Measurements from ENCODE around the gene CD83.

The CD83 gene

DNA sequence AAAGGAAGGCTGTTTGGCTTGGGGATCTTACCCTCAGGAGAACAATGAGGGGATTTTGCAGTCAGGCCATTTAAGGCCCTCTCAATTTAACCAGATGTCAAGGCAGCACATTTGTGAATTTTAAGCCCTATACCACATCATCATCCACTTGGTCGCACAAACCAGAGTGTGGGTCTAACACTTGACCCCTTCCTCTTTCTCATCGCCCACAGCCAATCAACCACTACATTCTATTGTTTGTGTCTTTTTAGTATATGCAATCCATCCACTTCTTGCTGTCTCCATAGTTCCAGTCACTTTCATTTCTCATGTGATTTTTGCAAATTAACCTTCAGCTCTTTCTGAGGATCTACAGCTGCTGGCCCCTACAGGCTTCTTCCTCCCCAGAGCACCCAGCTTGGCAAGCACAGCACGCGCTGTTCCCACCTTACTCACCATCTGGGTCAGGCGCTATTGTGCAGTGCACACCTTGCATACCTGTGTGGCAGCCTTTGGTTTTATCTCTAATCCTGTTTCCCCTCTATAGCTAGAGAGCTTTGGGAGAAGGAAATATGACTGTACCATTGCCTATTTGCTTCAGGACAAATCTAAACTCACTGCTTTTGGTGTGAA lies 32.3 kb upstream of the CD83 start:
- Histone ChIP-seq H3K14ac (ENCODE audit: low read length) (no peak overlapping the region), H2BK120ac (ENCODE audit: insufficient read depth, low read length, poor library complexity) (no peak overlapping the region), H4K8ac (ENCODE audit: low read depth, low read length) (no peak overlapping the region), H3K18ac (ENCODE audit: low read length) (no peak overlapping the region), H3K4ac (ENCODE audit: low read depth, low read length) (no peak overlapping the region), H3K27ac (ENCODE audit: low read depth, low read length) (no peak overlapping the region), H4K91ac (ENCODE audit: low read depth, low read length) (no peak overlapping the region), H3K9ac (ENCODE audit: low read length) (no peak overlapping the region), H3K27me3 (ENCODE audit: insufficient read depth, low read length) (no peaks in the 10 kb centered on the region), H3K9me3 (ENCODE audit: insufficient read depth, low read depth, low read length) (peaks cover 2% of the 10 kb centered on the region), H4K12ac (ENCODE audit: low read depth, low read length) (no peak overlapping the region), H3K4me2 (ENCODE audit: low read length) (no peak overlapping the region), H3K79me2 (ENCODE audit: control insufficient read depth, insufficient read depth, low read length, poor library complexity) (no peaks in the 10 kb centered on the region), H2BK12ac (ENCODE audit: low read length) (no peak overlapping the region), H3K36me3 (ENCODE audit: control insufficient read depth in 1 of 2, insufficient read depth in 2 of 2, low read length in 2 of 2) (no peaks in the 10 kb centered on the region), H2AFZ (ENCODE audit: insufficient read depth, low read length, poor library complexity) (no peak overlapping the region), H2AK5ac (ENCODE audit: low read length) (no peak overlapping the region), H2BK5ac (ENCODE audit: low read depth, low read length, poor library complexity) (no peak overlapping the region), H3K79me1 (ENCODE audit: low read length) (no peaks in the 10 kb centered on the region), H3K4me3 (ENCODE audit: low read depth, low read length) (no peak overlapping the region), H3K23ac (ENCODE audit: low read length) (no peak overlapping the region), H3K4me1 (ENCODE audit: control insufficient read depth in 1 of 2, insufficient read depth in 2 of 2, low read length in 2 of 2) (no peaks in the 10 kb centered on the region)
- DNase-seq: peak; percentile 61 to 76
- no CpG with 5 or more reads among the region's 5 CpGs for WGBS (ENCODE audit: extremely low coverage, insufficient coverage, insufficient read length)

DNA sequence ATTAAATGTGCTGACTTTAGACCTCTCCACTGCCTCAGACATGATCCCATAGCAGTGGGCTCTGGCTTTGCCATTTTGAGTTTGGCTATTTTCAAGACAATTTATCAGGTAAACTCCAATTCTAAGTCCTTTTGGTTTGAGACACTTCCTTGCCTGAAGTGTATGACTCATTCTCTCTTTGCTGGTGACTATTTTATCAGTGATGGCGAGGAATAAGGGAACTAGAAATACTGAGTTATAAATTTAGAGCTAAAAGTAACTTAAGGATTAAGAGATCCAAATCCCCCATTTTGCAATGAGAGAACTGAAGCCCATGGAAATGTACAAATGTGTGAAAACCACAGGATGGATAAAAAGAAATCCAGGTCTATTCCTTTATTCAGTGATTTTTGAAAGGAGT lies 30.9 kb upstream of the CD83 start:
- no peak overlapping the region for H3K18ac ChIP-seq (ENCODE audit: low read length)
- no peak overlapping the region for H3K27ac ChIP-seq (ENCODE audit: low read depth, low read length)
- H3K14ac ChIP-seq (ENCODE audit: low read length): no peak overlapping the region
- H3K9me3 ChIP-seq (ENCODE audit: insufficient read depth, low read depth, low read length): peaks cover 2% of the 10 kb centered on the region
- H2AFZ ChIP-seq (ENCODE audit: insufficient read depth, low read length, poor library complexity): no peak overlapping the region
- no peak overlapping the region for H3K23ac ChIP-seq (ENCODE audit: low read length)
- H3K4ac ChIP-seq (ENCODE audit: low read depth, low read length): no peak overlapping the region
- H3K36me3 ChIP-seq (ENCODE audit: control insufficient read depth in 1 of 2, insufficient read depth in 2 of 2, low read length in 2 of 2): no peaks in the 10 kb centered on the region
- no peak overlapping the region for H3K9ac ChIP-seq (ENCODE audit: low read length)
- no peak overlapping the region for H4K91ac ChIP-seq (ENCODE audit: low read depth, low read length)
- no peak overlapping the region for H4K8ac ChIP-seq (ENCODE audit: low read depth, low read length)
- H2AK5ac ChIP-seq (ENCODE audit: low read length): no peak overlapping the region
- no CpG with 5 or more reads among the region's 1 CpG for WGBS (ENCODE audit: extremely low coverage, insufficient coverage, insufficient read length)
- no peaks in the 10 kb centered on the region for H3K79me1 ChIP-seq (ENCODE audit: low read length)
- H3K27me3 ChIP-seq (ENCODE audit: insufficient read depth, low read length): no peaks in the 10 kb centered on the region
- no peak overlapping the region for H3K4me3 ChIP-seq (ENCODE audit: low read depth, low read length)
- H2BK120ac ChIP-seq (ENCODE audit: insufficient read depth, low read length, poor library complexity): no peak overlapping the region
- H3K79me2 ChIP-seq (ENCODE audit: control insufficient read depth, insufficient read depth, low read length, poor library complexity): no peaks in the 10 kb centered on the region
- H4K12ac ChIP-seq (ENCODE audit: low read depth, low read length): no peak overlapping the region
- H3K4me2 ChIP-seq (ENCODE audit: low read length): no peak overlapping the region
- H3K4me1 ChIP-seq (ENCODE audit: control insufficient read depth in 1 of 2, insufficient read depth in 2 of 2, low read length in 2 of 2): no peaks in the 10 kb centered on the region
- DNase-seq: peak in 1 of 2 donors; percentile 18
- H2BK12ac ChIP-seq (ENCODE audit: low read length): no peak overlapping the region
- no peak overlapping the region for H2BK5ac ChIP-seq (ENCODE audit: low read depth, low read length, poor library complexity)

DNA sequence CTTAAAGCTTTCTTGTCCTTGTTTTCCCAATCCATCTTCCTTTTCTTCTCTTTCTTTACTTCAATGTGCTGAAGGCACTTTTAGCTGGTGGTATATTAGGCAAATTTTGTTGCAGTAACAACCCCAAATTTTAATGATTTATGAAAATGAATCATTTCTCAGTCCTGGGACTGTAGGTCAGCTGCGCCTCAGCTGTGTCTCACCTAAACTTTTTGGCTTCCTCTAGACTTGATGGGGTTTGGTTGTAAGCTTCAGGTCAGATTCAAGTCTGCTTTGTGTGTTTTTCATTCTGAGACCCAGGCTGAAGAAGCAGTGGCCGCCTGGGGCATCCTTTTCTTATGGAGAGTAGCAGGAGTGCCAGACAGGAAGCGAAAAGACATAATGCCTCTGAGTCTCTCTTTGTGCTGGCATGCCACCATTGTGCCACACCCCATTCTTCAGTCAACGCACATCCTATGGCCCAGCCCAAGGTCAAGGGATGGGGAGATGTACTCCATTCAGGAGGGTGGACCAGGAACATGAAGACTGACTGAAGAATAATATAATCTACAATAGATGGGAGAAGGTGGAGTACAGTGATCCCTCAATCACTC lies 28.9 kb upstream of the CD83 start:
- no CpG with 5 or more reads among the region's 4 CpGs for WGBS (ENCODE audit: extremely low coverage, insufficient coverage, insufficient read length)

DNA sequence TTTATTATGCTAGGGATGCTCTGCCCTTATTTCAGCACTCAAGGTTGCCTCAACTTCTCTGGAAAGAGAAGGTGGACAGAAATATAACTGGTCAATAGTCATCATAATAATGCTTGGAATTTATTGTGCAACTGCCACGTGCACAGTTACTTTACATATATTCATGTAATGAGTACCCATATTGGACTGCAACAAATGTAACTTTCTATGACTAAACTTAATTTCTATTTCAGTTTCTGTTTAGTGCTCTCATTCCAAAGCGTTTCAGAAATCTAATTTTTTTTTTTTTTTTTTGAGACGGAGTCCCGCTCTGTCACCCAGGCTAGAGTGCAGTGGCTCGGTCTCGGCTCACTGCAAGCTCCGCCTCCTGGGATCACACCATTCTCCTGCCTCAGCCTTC lies 28.3 kb upstream of the CD83 start:
- H4K8ac ChIP-seq (ENCODE audit: low read depth, low read length): no peak overlapping the region

More for the DNA sequence above, 28.9 kb upstream of the CD83 start:
- Histone ChIP-seq H3K79me2 (ENCODE audit: control insufficient read depth, insufficient read depth, low read length, poor library complexity) (no peaks in the 10 kb centered on the region), H3K23ac (ENCODE audit: low read length) (no peak overlapping the region), H3K18ac (ENCODE audit: low read length) (no peak overlapping the region), H3K4me3 (ENCODE audit: low read depth, low read length) (no peak overlapping the region), H3K36me3 (ENCODE audit: control insufficient read depth in 1 of 2, insufficient read depth in 2 of 2, low read length in 2 of 2) (no peaks in the 10 kb centered on the region), H2BK12ac (ENCODE audit: low read length) (no peak overlapping the region), H3K27ac (ENCODE audit: low read depth, low read length) (no peak overlapping the region), H3K14ac (ENCODE audit: low read length) (no peak overlapping the region), H4K8ac (ENCODE audit: low read depth, low read length) (no peak overlapping the region), H2BK5ac (ENCODE audit: low read depth, low read length, poor library complexity) (no peak overlapping the region), H3K9me3 (ENCODE audit: insufficient read depth, low read depth, low read length) (peaks cover 2% of the 10 kb centered on the region), H3K9ac (ENCODE audit: low read length) (no peak overlapping the region), H4K12ac (ENCODE audit: low read depth, low read length) (no peak overlapping the region), H3K27me3 (ENCODE audit: insufficient read depth, low read length) (no peaks in the 10 kb centered on the region), H3K4me1 (ENCODE audit: control insufficient read depth in 1 of 2, insufficient read depth in 2 of 2, low read length in 2 of 2) (no peaks in the 10 kb centered on the region), H3K4ac (ENCODE audit: low read depth, low read length) (no peak overlapping the region), H3K79me1 (ENCODE audit: low read length) (no peaks in the 10 kb centered on the region), H2BK120ac (ENCODE audit: insufficient read depth, low read length, poor library complexity) (no peak overlapping the region), H2AFZ (ENCODE audit: insufficient read depth, low read length, poor library complexity) (no peak overlapping the region), H3K4me2 (ENCODE audit: low read length) (no peak overlapping the region), H4K91ac (ENCODE audit: low read depth, low read length) (no peak overlapping the region), H2AK5ac (ENCODE audit: low read length) (no peak overlapping the region)
- DNase-seq: no peak

More for the DNA sequence above, 28.3 kb upstream of the CD83 start:
- Histone ChIP-seq H3K9ac (ENCODE audit: low read length) (no peak overlapping the region), H3K18ac (ENCODE audit: low read length) (no peak overlapping the region), H3K4ac (ENCODE audit: low read depth, low read length) (no peak overlapping the region), H3K27ac (ENCODE audit: low read depth, low read length) (no peak overlapping the region), H3K27me3 (ENCODE audit: insufficient read depth, low read length) (no peaks in the 10 kb centered on the region), H3K4me3 (ENCODE audit: low read depth, low read length) (no peak overlapping the region), H3K79me1 (ENCODE audit: low read length) (no peaks in the 10 kb centered on the region), H3K4me1 (ENCODE audit: control insufficient read depth in 1 of 2, insufficient read depth in 2 of 2, low read length in 2 of 2) (no peaks in the 10 kb centered on the region), H3K14ac (ENCODE audit: low read length) (no peak overlapping the region), H3K79me2 (ENCODE audit: control insufficient read depth, insufficient read depth, low read length, poor library complexity) (no peaks in the 10 kb centered on the region), H3K9me3 (ENCODE audit: insufficient read depth, low read depth, low read length) (peaks cover 2% of the 10 kb centered on the region), H4K91ac (ENCODE audit: low read depth, low read length) (no peak overlapping the region), H2AK5ac (ENCODE audit: low read length) (no peak overlapping the region), H2BK5ac (ENCODE audit: low read depth, low read length, poor library complexity) (no peak overlapping the region), H2BK12ac (ENCODE audit: low read length) (no peak overlapping the region), H3K23ac (ENCODE audit: low read length) (no peak overlapping the region), H4K12ac (ENCODE audit: low read depth, low read length) (no peak overlapping the region), H2AFZ (ENCODE audit: insufficient read depth, low read length, poor library complexity) (no peak overlapping the region), H3K36me3 (ENCODE audit: control insufficient read depth in 1 of 2, insufficient read depth in 2 of 2, low read length in 2 of 2) (no peaks in the 10 kb centered on the region), H3K4me2 (ENCODE audit: low read length) (no peak overlapping the region), H2BK120ac (ENCODE audit: insufficient read depth, low read length, poor library complexity) (no peak overlapping the region)
- no CpG with 5 or more reads among the region's 7 CpGs for WGBS (ENCODE audit: extremely low coverage, insufficient coverage, insufficient read length)
- DNase-seq: peak; percentile 56 to 83

Data from trophoblast cell (in vitro differentiated cells and primary cell).